ENCODE measurements around the gene DCAF17.

DNA sequence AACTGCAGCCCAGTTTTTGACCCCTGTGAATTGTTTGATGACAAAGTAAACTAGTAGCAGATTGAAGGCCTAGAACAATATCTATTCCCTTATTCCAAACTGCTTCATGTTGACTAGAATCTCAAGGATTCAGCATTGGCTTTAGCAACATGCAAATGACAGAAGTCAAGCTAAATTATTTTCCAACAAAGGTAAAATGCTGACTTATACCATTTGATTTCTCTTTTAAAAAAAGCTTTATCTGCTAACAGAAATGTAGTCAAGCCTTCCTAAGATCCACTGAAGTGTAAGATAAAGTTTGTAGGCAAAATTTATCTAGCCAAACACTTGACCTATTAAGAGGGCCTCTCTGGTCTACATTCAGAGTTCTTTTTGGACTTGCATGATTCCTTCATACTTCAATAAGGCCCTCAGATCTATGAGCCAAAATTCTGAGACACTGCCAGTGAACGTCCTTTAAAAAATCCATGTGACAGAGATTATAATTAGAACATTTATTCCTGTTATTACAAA lies 78.7 kb downstream of the DCAF17 start:
- no peak for TF ChIP-seq CTCF (IDR thresholded peaks at IDR 0.05)
- TF ChIP-seq POLR2AphosphoS5 (IDR thresholded peaks at IDR 0.05), result no peak
